ENCODE data around the gene TRAF2.
A peak's percentile ranks its signal among the peaks of the same experiment; 100 is the strongest.
"Not testable (repeated sequence)": the region's sequence is repeated elsewhere in the genome, so short reads cannot be mapped to it uniquely, and the experiment has no call there.

TRAF2 gene, protein sequence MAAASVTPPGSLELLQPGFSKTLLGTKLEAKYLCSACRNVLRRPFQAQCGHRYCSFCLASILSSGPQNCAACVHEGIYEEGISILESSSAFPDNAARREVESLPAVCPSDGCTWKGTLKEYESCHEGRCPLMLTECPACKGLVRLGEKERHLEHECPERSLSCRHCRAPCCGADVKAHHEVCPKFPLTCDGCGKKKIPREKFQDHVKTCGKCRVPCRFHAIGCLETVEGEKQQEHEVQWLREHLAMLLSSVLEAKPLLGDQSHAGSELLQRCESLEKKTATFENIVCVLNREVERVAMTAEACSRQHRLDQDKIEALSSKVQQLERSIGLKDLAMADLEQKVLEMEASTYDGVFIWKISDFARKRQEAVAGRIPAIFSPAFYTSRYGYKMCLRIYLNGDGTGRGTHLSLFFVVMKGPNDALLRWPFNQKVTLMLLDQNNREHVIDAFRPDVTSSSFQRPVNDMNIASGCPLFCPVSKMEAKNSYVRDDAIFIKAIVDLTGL

DNA sequence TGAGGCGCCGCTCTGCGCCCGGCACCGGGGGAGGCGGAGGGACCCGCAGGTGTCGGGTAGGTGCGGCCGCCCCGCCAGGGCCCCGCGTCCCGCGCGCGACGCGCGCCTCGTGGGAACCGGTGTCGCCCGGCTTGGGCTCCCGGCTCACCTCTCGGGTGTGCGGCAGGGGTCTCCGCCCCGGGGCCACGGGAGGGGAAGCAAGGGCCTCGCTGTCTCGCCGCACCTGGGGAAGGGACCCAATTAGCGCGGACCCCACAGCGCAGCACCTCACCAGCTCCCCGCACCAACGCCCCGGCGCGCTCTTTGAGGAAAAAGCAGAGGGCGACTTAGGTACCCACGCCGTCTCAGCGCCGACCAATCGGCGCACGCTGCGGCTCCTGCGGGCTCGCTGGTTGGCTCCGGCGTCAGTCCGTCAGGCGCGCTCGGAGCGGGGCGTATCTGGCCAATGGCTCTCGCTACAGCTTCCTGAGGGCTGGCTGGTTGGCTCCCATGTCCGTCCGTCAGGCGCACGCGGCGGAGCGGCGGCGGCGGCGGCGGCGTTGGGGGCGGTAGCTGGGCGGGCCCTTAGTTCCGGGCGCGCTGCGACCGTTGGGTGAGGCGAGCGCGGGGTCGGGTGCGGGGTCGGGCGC lies at the start of gene TRAF2:
Gene TRAF2 (plus strand): TSS at position 567 of the 629 bp plus-strand sequence. CDS start 12,225 bp downstream, outside the sequence.
- in situ Hi-C loops (cut with HindIII; ENCODE audit: low sequenced_read_pairs): no loop called here
- TF ChIP-seq, protein P1, sequence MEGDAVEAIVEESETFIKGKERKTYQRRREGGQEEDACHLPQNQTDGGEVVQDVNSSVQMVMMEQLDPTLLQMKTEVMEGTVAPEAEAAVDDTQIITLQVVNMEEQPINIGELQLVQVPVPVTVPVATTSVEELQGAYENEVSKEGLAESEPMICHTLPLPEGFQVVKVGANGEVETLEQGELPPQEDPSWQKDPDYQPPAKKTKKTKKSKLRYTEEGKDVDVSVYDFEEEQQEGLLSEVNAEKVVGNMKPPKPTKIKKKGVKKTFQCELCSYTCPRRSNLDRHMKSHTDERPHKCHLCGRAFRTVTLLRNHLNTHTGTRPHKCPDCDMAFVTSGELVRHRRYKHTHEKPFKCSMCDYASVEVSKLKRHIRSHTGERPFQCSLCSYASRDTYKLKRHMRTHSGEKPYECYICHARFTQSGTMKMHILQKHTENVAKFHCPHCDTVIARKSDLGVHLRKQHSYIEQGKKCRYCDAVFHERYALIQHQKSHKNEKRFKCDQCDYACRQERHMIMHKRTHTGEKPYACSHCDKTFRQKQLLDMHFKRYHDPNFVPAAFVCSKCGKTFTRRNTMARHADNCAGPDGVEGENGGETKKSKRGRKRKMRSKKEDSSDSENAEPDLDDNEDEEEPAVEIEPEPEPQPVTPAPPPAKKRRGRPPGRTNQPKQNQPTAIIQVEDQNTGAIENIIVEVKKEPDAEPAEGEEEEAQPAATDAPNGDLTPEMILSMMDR (IDR thresholded peaks at IDR 0.05; ENCODE audit: low read depth, low read length): no peak
- H3K4me3 ChIP-seq (ENCODE audit: low read depth, low read length): peak within 1 kb of the TSS; percentile 69

DNA sequence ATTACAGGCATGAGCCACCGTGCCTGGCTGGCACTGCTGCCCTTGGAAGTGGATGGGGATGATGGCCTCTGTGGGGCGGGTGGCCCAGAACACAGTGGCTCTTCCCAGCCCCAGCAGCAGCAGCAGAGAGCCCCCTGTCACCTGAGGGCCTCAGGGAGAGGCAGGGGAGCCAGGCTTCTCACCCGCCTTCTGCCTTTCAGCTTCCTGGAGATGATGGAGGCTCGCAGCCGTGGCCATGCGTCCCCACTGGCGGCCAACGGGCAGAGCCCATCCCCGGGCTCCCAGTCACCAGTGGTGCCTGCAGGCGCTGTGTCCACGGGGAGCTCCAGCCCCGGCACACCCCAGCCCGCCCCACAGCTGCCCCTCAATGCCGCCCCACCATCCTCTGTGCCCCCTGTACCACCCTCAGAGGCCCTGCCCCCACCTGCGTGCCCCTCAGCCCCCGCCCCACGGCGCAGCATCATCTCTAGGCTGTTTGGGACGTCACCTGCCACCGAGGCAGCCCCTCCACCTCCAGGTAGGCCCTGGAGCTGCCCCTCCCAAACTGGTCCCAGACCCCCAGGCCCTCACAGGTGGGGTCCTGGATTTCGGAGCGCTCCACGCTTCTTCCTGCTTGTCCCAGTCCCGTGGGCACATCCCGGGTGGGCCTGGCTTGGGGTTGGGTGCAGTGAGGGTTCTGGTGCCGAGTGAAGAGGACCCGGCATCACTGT lies 49.0 kb upstream of the TRAF2 start:
- TF ChIP-seq, protein P1 (IDR thresholded peaks at IDR 0.05; ENCODE audit: low read depth, low read length): no peak
- DNase-seq (ENCODE audit: low read depth, low spot score): no peak
- in situ Hi-C loops (cut with HindIII; ENCODE audit: low sequenced_read_pairs): no loop called here
- H3K4me3 ChIP-seq (ENCODE audit: low read depth, low read length): no peak overlapping the region

More for the DNA sequence above, at the start of gene TRAF2:
- peak; percentile 100 for DNase-seq (ENCODE audit: low read depth, low spot score)

DNA sequence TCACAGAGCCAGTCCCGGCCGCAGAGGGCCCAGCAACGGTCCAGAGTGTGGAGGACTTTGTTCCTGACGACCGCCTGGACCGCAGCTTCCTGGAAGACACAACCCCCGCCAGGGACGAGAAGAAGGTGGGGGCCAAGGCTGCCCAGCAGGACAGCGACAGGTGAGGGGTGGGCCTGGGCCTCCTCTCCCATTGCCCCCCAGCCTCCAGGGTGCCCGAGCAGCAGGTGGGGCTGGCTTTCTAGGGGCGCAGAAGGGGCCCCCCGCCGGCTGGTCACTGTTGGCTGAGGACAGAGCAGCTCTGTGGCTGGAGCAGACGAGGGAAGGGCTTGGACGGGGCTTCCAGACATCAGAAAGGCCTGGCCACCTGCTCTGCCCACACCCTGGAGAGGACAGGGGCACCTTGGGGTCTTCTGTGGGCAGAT lies 48.4 kb upstream of the TRAF2 start:
- in situ Hi-C loops (cut with HindIII; ENCODE audit: low sequenced_read_pairs); H3K4me3 ChIP-seq (ENCODE audit: low read depth, low read length); DNase-seq (ENCODE audit: low read depth, low spot score): not testable (repeated sequence)

DNA sequence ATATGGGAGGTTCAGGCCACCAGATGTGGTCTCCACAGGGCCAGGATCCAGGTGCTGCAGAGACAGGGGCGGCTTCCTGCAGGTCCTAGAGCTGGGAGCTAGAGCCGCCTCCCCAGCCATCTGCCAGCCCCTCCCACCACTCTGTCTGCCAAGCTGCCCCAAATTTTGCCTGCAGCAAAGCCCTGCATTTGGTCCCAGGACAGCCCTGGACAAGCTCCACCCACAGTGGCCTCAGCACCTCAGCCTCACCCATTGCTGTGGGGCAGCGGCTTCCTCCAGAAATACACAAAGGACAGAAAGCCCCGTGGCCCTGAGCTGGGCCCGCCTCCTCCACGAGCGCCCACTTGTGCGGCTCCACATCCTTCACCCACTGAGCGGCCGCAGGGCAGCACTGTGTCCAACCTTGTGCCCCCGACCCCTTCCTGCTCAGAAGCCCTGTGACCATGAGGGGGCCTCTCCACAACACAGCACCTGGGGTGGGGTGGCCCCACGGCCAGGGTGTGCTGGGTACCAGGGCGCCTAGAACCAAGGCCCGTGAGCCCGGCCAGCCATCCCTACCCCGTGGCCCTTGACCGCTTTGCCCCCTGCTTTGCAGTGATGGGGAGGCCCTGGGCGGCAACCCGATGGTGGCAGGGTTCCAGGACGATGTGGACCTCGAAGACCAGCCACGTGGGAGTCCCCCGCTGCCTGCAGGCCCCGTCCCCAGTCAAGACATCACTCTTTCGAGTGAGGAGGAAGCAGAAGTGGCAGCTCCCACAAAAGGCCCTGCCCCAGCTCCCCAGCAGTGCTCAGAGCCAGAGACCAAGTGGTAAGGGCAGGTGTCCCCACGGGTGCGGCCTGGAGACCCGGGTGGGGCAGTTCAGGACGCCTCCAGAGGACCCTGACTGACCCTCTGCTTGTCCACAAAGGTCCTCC lies 47.7 kb upstream of the TRAF2 start:
- DNase-seq (ENCODE audit: low read depth, low spot score): no peak
- H3K4me3 ChIP-seq (ENCODE audit: low read depth, low read length): no peak overlapping the region
- in situ Hi-C loops (cut with HindIII; ENCODE audit: low sequenced_read_pairs): no loop called here

DNA sequence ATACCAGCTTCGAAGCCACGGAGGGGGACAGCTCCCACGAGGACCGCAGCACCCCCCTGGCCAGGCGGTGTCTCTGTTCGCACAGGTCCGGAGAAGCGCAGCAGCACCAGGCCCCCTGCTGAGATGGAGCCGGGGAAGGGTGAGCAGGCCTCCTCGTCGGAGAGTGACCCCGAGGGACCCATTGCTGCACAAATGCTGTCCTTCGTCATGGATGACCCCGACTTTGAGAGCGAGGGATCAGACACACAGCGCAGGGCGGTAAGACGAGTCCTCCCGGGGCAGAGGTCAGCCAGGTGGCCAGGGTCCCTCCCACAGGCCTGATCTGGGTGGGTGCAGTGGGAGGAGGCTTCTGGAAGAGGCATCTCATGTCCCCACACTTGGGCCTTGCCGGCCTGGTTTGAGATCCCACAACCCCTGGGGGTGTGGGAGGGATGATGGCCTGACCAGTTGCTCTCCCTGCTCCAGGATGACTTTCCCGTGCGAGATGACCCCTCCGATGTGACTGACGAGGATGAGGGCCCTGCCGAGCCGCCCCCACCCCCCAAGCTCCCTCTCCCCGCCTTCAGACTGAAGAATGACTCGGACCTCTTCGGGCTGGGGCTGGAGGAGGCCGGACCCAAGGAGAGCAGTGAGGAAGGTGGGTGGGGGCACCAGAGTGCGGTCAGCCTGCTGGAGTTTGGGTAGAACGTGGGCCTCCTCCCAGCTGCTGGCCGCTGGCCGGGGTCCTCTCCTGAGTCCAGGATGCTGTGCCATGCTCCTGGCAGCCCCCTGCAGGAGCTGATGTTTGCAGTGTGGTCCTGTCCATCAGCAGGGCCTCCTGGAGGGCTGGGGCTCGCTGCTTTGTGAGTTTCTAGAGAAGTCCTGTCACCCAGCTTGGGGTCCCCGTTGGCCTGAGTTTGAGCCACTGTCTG lies 46.8 kb upstream of the TRAF2 start:
- H3K4me3 ChIP-seq (ENCODE audit: low read depth, low read length): no peak overlapping the region
- TF ChIP-seq, protein P1 (IDR thresholded peaks at IDR 0.05; ENCODE audit: low read depth, low read length): no peak
- in situ Hi-C loops (cut with HindIII; ENCODE audit: low sequenced_read_pairs): no loop called here
- no peak for DNase-seq (ENCODE audit: low read depth, low spot score)

More for the DNA sequence above, 47.7 kb upstream of the TRAF2 start:
- TF ChIP-seq, protein P1 (IDR thresholded peaks at IDR 0.05; ENCODE audit: low read depth, low read length): no peak

All from astrocyte of the spinal cord (primary cell).